NCI-H1417 treated with DMSO at 0.1 percent for 48 hours (cell line): Measurements from ENCODE around the gene TGM6.

Experiments used
- DNase-seq: peaks from one replicate; lab custom pipeline; 2025; lab: John Stamatoyannopoulos, UW

Gene TGM6

DNA sequence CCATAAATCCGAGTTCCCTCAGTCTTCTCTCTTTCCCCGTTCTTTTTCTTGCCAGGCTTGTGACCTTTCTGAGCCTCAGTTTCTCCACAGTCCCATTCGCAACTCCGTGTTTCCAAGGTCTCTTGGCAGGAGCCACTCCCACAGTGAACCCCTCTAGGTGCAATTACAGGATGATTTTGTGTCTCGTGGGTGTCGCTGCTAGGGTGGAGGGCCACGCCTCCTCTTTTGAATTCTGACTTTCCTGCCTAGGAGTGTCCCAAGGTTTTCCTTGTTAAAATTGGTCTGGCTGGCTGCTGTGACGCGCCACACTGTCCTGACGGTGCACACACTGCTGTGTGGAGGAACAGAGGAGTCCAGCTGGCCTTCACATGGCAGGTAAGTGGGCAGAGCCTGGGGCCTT, at the start of gene TGM6:
TGM6 (plus strand) TSS at position 301 of the 400 bp plus-strand sequence; CDS start at position 369, 68 bp downstream.
- no peak for DNase-seq

DNA sequence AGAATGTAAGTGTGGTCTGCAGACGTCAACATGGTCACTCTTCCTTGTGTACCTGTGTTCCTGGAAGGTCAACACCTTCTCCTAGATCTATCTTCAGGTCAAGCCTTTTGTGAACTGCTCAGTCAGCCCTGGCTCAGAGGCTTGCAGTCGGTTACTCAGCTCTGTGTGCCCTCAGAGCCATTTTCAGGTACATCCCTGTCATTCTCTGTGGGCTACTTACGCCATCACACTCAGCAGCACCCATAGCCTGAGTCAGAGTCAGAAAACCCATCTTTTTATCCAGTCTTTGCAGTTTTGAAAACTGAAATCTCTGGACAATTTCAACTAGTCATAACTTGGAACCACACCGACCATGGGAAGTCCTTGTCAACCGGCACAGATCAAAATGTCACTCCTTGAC, 49.6 kb upstream of the TGM6 start:
- DNase-seq = no peak

DNA sequence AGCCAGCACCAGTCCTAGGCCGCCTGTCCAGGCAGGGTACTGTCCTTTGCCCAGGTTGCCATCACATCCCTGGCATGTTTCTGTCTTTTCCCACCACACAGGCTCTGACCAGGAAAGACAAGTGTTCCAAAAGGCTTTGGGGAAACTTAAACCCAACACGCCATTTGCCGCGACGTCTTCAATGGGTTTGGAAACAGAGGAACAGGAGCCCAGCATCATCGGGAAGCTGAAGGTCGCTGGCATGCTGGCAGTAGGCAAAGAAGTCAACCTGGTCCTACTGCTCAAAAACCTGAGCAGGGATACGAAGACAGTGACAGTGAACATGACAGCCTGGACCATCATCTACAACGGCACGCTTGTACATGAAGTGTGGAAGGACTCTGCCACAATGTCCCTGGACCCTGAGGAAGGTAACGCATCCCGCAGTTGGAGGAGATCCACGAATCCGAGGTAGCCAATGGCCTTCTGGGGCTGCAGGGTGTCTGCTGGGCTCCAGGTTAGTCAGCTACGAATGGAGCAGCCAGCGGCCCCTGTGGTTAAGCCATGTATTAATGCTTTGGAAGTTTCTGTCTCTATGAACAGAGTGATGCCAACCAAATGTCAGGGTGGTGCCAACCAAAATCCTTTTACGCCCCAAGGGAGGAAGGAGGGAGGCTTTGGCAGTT, 48.7 kb upstream of the TGM6 start:
- no peak for DNase-seq

DNA sequence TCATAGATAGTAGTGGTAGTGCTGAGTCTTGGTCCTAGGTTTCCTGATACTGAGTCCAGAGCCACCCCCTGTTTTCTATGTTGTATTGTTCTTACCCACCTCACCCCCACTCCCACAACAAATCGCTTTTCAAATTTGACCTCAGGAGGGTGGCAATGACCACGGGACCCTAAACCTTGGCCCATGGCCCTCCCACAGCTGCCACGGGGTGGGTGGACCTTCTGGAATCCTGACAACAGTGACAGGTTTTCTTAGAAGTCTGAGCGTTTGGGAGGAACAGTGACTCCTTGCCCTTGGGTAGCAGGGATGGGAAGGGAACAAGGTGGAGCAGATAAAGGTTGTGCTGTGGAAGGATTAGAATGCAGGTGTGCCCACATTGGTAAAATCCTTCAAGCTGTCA, 48.0 kb upstream of the TGM6 start:
- no peak for DNase-seq

DNA sequence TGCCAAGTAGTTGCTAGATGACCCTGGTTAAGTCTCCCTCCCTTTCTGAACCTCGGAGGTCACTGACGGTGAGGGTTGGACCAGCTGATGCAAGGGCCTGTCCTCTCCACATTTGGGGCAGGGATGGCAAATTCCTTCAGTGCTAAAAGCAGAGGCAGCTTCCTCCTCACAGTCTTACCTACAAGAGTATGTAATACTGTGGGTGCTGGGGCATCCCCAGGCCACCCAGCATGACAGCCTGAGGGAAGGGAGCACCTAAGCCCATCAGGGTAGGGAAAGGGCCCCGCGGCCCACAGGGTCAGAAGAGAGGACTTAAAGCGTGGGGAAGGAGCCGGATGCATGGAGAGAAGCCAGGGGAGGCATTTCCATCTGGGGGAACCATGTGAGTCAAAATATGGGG, 46.9 kb upstream of the TGM6 start:
- no peak for DNase-seq

DNA sequence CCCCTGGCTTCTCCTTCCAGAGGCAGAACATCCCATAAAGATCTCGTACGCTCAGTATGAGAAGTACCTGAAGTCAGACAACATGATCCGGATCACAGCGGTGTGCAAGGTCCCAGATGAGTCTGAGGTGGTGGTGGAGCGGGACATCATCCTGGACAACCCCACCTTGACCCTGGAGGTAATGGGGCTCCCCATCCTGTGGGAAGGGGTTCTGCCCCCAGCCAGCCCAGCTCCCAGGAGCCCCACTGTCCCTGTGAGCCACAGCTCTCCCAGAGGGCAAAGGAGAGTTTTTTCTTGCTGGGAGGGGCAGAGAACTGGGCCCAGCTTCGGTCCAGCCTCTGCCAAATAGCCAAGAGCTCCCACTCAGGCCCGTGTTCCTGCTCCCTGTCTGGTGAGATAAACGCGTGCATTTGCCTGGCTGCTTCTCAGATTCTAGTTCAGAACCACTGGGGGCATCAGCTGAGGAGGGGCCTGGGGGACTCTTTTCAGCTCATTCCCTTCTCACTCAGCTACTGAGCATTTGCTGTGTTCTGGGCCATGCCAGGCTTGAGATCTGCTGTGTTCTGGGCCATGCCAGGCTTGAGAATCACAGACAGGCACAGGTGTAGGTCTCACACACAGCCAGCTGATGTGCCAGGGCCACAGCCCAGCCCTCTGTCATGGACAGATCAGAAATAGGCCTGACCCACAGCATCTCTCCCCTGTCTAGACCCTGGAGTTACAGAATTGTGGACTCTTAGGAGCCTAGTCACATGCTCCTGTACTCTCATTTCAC, 45.4 kb upstream of the TGM6 start:
- no peak for DNase-seq

DNA sequence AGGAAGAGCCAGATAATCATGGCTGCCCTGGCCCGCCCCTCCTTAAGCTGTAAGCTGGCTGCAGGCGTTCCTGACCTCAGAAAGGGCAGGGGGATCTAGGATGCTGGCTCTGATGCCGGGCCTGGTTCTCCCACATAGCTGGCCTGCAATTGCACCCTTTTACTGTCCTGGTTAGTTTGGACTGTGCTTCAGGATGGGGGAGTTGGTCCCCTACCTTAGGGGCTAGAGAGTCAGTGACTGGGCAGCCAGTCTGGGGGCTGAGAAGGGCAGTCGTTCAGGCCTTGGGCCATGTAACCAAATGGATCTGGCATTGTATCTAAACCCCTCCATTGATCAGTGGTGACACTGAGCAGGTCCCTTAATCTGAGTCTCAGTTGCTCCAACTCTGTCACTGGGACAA, 44.2 kb upstream of the TGM6 start:
- no peak for DNase-seq

DNA sequence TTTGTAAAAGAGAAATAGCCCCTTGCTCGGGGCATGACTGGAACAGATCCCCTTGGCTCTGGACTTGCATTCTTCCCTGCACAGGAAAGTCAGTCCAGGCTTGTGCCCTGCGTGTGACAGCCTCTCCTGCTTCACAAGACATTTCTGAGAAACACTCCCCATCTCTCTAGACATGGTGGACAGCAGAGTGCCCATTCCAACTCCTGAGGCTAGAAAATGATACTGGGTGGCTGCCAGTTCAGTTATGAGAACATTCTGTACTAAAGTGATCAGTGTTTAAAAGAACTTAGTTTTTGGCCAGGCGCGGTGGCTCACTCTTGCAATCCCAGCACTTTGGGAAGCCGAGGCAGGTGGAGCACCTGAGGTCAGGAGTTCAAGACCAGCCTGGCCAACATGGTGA, 43.6 kb upstream of the TGM6 start:
- no peak for DNase-seq

DNA sequence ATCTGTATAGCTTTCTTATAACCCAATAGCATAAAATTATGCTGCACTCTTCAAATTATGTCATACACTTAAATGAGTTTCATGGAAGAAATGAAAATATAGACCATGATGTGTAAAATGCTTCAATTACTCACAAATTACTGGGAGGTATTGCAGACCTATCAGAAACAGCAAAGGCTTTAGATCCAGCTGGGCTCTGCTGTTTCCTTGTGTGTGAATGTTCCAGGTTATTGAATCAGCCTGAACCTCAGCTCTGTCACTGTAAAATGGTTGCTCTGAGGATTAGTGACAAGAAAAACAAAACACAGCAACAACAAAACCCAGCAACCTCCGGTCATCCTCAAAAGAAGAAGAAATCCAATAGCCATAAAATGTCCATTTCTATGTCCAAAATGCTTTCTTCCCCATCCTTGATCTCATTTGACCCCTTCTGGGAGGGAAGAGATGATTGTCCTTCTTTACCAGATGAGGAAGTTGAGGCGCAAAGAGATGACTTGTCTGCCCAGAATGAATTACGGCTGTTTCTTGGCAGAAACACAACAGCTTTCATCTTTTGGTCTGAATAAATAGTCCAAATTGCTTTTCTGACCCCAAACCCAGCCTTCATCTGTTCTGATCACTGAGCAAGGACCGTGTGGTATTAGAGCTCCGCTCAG, 42.2 kb upstream of the TGM6 start:
- DNase-seq = no peak

DNA sequence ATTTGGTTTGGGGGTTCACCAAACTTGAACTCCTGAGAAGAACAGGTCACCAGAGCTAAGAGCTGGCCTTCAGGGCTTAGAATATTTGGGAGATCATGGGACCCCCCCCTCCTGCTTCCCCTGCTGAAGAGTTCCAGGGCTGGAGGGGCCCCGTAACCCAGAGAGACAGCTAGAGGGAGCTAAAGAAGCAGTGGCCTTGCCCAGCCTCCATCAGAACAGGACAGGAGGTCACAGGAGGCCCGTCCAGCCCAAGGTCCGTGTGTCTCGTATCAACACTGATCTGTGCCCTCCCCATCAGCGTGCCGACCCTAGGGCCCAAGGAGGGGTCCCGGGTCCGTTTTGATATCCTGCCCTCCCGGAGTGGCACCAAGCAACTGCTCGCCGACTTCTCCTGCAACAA, 40.6 kb upstream of the TGM6 start:
- DNase-seq = no peak

DNA sequence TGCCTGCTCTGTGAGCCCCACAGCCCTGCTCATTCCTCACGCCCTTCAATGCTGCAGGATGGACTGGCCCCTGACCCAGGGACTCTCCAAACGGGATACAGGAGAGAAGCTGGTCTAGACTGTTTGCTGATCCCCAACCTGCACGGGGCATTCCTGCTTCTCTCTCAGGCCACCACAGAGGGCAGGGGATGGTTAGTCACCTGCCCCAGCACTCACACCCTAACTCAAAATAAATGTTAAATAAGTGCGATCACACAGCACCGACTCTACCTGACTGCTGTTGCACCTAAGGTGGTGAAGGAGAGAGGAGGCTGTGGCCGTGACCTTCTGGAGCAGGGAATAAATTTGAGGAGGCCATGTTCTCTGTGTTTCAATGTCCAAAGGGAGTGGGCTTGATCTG, 39.9 kb upstream of the TGM6 start:
- no peak for DNase-seq

DNA sequence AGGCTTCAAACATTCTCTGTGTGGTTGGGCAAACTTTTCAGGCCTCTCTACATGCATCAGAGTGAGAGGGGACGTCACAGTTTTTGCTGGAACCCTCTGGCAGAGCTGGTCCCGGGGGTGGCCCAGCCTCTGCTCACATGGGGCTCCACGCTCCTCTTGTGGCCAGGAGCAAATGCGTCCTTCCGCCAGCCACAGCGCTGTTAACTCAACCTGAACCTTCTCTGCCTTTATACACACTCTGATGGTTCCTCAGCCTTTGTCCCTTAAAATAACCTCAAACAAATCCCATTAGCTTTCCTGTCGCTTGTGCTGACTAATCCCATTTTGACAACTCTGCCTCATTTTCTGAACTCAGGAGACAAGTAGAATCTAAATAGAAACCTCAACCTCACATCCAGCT, 39.4 kb upstream of the TGM6 start:
- no peak for DNase-seq

DNA sequence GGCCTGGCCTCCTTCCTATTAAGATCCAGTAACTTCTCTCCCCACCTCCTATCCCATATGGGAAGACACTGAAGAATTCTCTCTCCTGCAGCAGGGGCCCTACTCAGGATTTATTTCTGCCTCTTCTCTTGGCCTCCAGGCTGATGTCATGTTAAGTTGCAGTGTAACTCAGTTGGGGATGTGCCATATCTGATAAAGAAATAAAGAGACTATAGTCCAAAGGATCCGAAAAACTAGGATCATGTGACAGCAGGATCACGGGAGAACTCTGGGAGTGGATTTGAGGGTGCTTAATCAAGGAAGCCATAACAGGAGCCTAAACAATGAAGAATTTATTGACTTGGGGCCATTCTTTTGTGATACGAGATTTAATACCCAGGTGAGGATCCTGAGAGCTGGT, 38.5 kb upstream of the TGM6 start:
- DNase-seq = no peak

DNA sequence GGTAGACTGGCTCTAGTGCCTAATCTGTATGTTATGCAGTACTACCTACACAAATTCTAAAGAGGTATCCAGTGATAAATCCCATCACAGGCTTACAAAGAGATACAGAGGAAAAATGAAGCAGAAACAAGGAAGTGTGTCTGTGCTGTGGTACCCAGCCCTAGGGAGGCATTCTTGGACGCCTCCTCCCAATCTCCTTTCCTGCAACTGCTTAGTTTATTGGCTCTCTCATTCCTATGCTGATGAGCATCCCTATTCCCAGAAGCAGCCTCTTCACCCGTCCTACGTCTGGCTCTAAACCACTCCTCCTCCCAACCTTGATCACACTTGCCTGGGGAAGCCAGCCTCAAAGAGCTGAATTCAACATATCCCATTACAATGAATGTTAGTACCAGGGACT, 34.5 kb upstream of the TGM6 start:
- no peak for DNase-seq

DNA sequence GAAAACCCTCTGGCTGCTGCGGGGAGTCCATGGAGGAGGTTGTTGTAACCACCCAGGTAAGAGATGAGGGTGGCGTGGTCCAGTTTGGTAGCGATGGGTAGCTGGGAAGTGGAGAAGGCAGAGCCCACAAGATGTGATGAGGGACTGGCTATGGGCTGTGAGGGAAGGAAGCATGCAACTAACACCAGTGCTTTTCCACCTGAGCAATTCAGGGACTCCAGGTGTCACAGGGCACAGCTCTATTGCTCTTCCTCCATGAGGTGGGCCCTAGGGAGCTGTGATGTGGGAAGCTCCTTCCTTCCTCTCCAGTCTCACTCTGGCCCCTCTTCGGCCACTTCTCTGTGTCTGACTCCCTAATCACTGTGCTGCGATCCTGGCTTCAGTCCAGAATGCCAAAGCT, 32.4 kb upstream of the TGM6 start:
- DNase-seq = no peak

DNA sequence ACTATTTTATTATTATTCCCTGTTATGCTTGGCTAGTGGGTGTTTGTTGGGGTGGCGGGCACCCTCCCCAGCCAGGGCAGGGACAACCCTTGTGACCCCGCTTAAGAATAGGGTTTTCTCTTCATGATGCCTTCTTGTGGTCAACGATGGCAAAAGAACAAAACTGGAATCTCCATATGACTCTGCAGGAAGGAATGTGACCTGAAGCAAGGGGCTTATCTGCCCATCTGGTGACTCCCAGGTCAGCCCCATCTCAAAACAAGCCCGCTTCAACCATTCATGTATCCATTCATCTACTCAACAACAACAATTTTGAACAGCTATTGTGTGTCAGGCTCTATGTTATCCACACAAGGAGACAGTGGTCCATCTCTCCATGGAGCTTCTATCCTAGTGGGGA, 30.9 kb upstream of the TGM6 start:
- DNase-seq = no peak

DNA sequence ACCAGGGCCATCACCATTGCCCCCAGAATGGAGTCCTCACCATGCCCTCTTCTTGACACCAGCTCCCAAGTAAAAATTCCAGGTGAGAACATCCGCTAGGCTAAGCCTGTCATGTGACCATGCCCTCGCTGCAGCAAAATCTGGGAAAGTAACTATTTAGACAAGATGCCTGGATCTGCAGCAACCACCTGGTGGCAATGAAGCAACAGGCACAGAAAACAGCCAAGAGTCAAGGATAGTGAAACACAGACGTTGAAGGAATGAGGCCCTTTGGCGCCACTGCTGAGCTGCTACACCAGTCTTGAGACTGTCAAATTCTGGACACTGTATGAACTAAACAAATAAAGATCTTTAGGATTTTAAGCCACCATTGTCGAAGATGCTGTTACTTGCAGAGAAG, 30.1 kb upstream of the TGM6 start:
- DNase-seq = no peak

DNA sequence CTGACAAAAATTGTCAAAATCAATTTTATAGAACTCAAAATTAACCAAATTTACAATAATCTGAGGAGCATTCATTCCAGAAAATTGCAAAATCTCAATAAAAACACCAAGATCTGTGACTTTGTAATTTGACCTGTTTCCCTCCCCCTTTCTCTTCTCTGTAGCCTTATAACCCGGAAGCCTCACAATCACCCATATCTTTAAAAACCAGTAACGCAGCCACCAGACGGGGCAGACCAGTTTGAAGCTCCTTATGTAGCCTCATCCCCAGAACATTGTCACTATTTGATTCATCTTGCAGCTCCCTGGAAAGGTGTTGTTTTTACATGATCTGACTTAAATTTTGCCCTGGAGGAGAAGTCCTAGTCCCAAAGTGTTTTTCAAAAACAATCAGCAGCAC, 27.5 kb upstream of the TGM6 start:
- no peak for DNase-seq

DNA sequence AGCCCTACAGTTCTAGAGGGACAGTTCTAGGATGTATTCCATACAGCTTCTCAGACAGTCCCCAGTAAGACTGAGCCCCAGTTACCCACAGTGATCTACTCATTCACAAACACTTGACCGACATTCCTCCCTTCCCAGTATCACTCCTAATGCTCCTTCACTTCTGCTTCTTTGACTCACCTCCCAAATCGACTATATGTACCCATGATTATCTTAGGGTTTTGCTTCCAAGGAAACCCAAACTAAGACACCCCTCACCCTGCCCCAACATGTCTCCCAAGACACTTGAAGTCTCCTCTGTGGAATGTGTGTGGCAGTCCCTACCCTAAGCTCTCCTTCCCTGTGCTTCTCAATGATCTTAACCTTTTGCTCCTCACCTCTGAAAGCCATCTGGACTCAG, 23.6 kb upstream of the TGM6 start:
- DNase-seq = no peak

DNA sequence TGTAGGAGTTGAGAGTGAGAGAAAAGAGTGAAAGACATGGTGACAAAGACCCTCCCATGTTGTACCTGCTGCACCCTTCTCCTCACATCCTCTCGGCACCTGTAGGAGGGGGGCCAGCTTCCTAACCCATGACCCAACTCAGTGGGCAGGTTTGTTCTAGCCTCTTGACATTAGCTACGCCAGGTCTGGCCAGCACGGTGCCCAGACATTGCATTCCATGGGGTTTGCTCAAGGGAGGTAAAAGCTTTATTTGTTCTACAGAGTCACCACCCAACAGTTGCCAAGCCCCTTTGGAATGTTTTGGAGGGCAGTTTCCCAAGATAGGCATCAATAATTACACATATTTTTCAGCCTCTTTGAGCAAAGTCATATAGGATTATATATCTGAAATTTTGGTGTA, 22.7 kb upstream of the TGM6 start:
- no peak for DNase-seq

DNA sequence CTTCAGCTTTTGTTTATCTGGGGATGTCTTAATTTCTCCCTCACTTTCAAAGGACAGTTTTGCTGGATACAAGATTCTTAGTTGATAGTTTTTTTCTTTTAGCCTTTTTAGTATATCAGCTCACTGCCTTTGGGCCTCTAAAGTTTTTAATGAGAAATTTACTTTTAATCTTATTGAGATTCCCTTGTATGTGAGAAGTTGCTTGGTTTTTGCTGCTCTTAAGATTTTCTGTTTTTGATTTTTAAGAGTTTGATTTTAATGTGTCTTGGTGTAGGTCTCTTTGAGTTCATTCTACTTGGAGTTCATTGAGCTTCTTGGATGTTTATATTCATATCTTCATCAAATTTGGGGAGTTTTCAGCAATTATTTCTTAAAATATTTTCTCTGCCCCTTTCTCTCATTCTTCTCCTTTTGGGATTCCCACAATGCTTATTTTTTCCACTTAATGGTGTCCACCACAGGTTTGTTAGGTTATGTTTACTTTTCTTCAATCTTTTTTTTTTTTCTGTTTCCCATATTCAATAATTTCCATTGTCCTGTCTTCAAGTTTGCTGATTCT, 19.6 kb upstream of the TGM6 start:
- DNase-seq = no peak

DNA sequence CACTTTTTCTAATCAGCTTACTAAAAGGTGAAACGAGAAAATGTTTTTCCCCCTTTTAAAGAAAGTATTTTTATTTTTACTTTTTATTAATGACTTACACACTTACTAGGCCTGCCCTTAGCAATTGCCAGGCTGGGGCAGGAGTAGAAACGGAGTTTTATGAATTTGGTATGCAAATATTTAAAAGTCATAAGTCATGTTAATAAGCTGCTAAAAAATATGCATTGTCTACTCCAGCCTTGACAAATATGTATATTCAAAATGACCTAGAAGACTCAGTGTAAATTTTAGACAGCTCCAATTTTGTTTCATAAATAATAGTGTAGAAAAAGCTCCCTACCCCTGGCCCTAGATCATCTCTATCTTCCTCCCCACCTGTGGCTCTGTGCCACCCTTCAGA, 17.5 kb upstream of the TGM6 start:
- DNase-seq = no peak

DNA sequence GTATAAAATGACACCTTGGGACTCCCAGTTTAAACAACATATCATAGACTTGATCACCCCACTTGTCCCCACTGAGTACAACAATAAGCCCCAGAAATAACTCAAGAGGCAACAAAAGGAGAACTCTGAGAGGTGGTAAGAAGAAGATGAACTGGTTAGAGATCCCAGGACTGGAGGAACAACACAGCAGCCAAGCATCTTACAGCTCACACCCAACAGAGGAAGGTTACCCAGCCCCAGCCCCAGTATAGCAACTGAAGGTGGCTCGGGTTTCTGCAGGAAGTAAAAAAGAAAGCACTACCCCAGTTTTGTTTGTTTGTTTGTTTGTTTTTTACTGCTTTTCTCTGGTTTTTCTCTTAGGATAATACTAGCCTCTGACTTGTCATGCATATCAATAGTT, 17.1 kb upstream of the TGM6 start:
- DNase-seq = no peak
